HL-60 (cell line): Measurements from ENCODE around the gene PTPRG.

ENCODE experiments used
- CTCF ChIP-seq: IDR thresholded peaks from one replicate; pipeline ENCODE4 v1.5.1; 2011; ENCODE audit warnings: low read length, control low read depth, inconsistent platforms; ENCODE audit not compliant: insufficient read depth
- GABPA ChIP-seq: IDR thresholded peaks from 2 replicates; pipeline ENCODE4 v1.6.1; 2012; ENCODE audit warnings: low read depth
- POLR2AphosphoS5 ChIP-seq: IDR thresholded peaks from 2 replicates; pipeline ENCODE4 v1.6.1; 2012; ENCODE audit warnings: low read depth
- REST ChIP-seq: IDR thresholded peaks from 2 replicates; pipeline ENCODE4 v1.6.1; 2012; ENCODE audit warnings: low read depth; ENCODE audit not compliant: insufficient replicate concordance
- SPI1 ChIP-seq: IDR thresholded peaks from 2 replicates; pipeline ENCODE4 v1.6.1; 2012; ENCODE audit warnings: low read depth, mild to moderate bottlenecking, borderline replicate concordance

- TF ChIP-seq CTCF (no peak), POLR2AphosphoS5 (no peak), SPI1 (no peak), GABPA (no peak), REST (no peak)
Observed at GRCh38 chr3:61571516-61572336, 10.4 kb downstream of the PTPRG start.
